A549 (cell line): Measurements from ENCODE around the gene PDE4D. TPM values are rescaled to one million over a fixed set of nuclear protein-coding genes. Genes with fewer than 3 reads are reported as not detected.

Experiments
- ATAC-seq, 2 experiments: fragments of 200-7000 bp in 1 of 2; fragments of >200 bp in 1 of 2; cut with Nextera tagmentation in 1 of 2; cut with Tn5 transposase in 1 of 2; 3 replicates each; pipeline versions ENCODE4 v1.8.0 to v1.9.1; 2018 to 2020; ENCODE audit warnings: mild to moderate bottlenecking in 1 of 2, moderate library complexity in 1 of 2
- CTCF ChIA-PET: fragments of 300-600 bp; sonication (Branson Sonifier 250); formaldehyde crosslinking; extraction: SDS; loops from one replicate; lab custom pipeline; 2021; ENCODE audit warnings: antibody characterized with exemption, inconsistent platforms; lab: Yijun Ruan, JAX
- POLR2A ChIA-PET: fragments of 350-600 bp; formaldehyde crosslinking; extraction: SDS; loops from one replicate; lab custom pipeline; 2021; ENCODE audit warnings: antibody characterized with exemption, inconsistent platforms; lab: Yijun Ruan, JAX
- DNase-seq, 2 experiments: peaks; one replicate each; pipeline versions ENCODE4 v3.0.0 to v3.0.0-alpha.2; 2011 to 2016; ENCODE audit warnings: low read depth in 1 of 2, low spot score in 1 of 2
- FAIRE-seq: peaks from 2 replicates; lab custom pipeline; 2011; peaks lifted over from hg19 to GRCh38; lab: Jason Lieb, UNC
- H3K27ac ChIP-seq, 2 experiments: fragments of >200 bp; sonication (Bioruptor Twin); formaldehyde crosslinking; 3 replicates each; pipeline ENCODE4 v1.5.1; 2016 to 2017
- H3K4me1 ChIP-seq: fragments of >200 bp; sonication (Bioruptor Twin); formaldehyde crosslinking; 3 replicates; pipeline ENCODE4 v1.6.1; 2016
- H3K4me2 ChIP-seq: fragments of >200 bp; sonication (Bioruptor Twin); formaldehyde crosslinking; 3 replicates; pipeline ENCODE4 v1.6.1; 2016
- H3K4me3 ChIP-seq: fragments of >200 bp; sonication (Bioruptor Twin); formaldehyde crosslinking; 3 replicates; pipeline ENCODE4 v1.5.1; 2016
- H3K9me3 ChIP-seq: fragments of >200 bp; sonication (Bioruptor Twin); formaldehyde crosslinking; 3 replicates; pipeline ENCODE4 v1.6.1; 2016
- BHLHE40 ChIP-seq: IDR thresholded peaks from 2 replicates; pipeline ENCODE4 v1.6.1; 2012; ENCODE audit warnings: low read depth, low read length, inconsistent platforms
- CBX2 ChIP-seq: fragments of 200-600 bp; sonication (generic); IDR thresholded peaks from 2 replicates; pipeline ENCODE4 v1.6.1; 2016; ENCODE audit warnings: low read depth, mild to moderate bottlenecking, borderline replicate concordance
- ELK1 ChIP-seq: fragments of 150-350 bp; IDR thresholded peaks from 2 replicates; pipeline ENCODE4 v1.6.1; 2014; ENCODE audit warnings: low read depth, mild to moderate bottlenecking, low read length
- HMGXB4 ChIP-seq: fragments of 250-450 bp; sonication (Bioruptor Pico); IDR thresholded peaks from 2 replicates; pipeline ENCODE4 v1.5.0; 2021; ENCODE audit warnings: mild to moderate bottlenecking, moderate library complexity, borderline replicate concordance
- JUN ChIP-seq, 2 experiments: fragments of >200 bp; sonication (Bioruptor Twin); formaldehyde crosslinking; IDR thresholded peaks; 2 replicates in 1 of 2; 3 replicates in 1 of 2; pipeline ENCODE4 v1.6.1; 2016 to 2017
- KDM1A ChIP-seq: fragments of 200-600 bp; sonication (generic); IDR thresholded peaks from 2 replicates; pipeline ENCODE4 v1.6.1; 2016; ENCODE audit warnings: low read depth, mild to moderate bottlenecking
- MAFK ChIP-seq: fragments of 450-650 bp; IDR thresholded peaks from 2 replicates; pipeline ENCODE4 v1.6.1; 2014; ENCODE audit not compliant: partially characterized antibody
- MYC ChIP-seq: IDR thresholded peaks from 2 replicates; pipeline ENCODE4 v1.6.1; 2012; ENCODE audit warnings: mild to moderate bottlenecking, inconsistent platforms, low read length, improper control_type of control experiment, borderline replicate concordance
- NR3C1 ChIP-seq: fragments of >200 bp; sonication (Bioruptor Twin); formaldehyde crosslinking; IDR thresholded peaks from 3 replicates; pipeline ENCODE4 v1.6.1; 2017
- POLR2A ChIP-seq: IDR thresholded peaks from 2 replicates; pipeline ENCODE4 v1.6.1; 2012; ENCODE audit warnings: mild to moderate bottlenecking, low read length
- RAD21 ChIP-seq, 2 experiments: fragments of >200 bp in 1 of 2; sonication (Bioruptor Twin) in 1 of 2; formaldehyde crosslinking in 1 of 2; IDR thresholded peaks in 1 of 2; conservative IDR thresholded peaks in 1 of 2; 2 replicates in 1 of 2; 3 replicates in 1 of 2; pipeline ENCODE4 v1.6.1; 2012 to 2018; ENCODE audit warnings: inconsistent platforms in 1 of 2
- RCOR1 ChIP-seq: fragments of 150-350 bp; IDR thresholded peaks from 2 replicates; pipeline ENCODE4 v1.6.1; 2014; ENCODE audit warnings: antibody characterized with exemption, low read length, low read depth
- TFCP2L1 ChIP-seq: fragments of 250-450 bp; sonication (Bioruptor Pico); IDR thresholded peaks from 2 replicates; pipeline ENCODE4 v1.5.0; 2021; ENCODE audit warnings: mild to moderate bottlenecking
- TP53 ChIP-seq: fragments of 250-450 bp; sonication (Bioruptor Pico); IDR thresholded peaks from 2 replicates; pipeline ENCODE4 v1.5.0; 2021; ENCODE audit warnings: mild to moderate bottlenecking, moderate library complexity
- WGBS: methylation state at CpG from one replicate; pipeline ENCODE4 v1.1.6; 2017; ENCODE audit errors: missing lambda C conversion rate; 5-methylcytosine and 5-hydroxymethylcytosine counted together
- polyA plus RNA-seq, 4 experiments: library from polyadenylated mRNA; depleted of rRNA in 3 of 4; stranded (reverse); fragments of >200 nt; fragmentation: RNase III in 1 of 4; extraction: RNeasy Plus Mini Kit Qiagen cat#74134 plus additional on column Dnase treatment in 1 of 4; gene quantifications; 2 replicates in 3 of 4; 3 replicates in 1 of 4; pipeline ENCODE4 v1.2.3, GENCODE V29; 2011 to 2017
- TF ChIP-seq, protein P1 (sequence below): fragments of >200 bp; sonication (Bioruptor Twin); formaldehyde crosslinking; IDR thresholded peaks from 2 replicates; pipeline ENCODE4 v1.6.1; 2016
- TF ChIP-seq, protein P2 (sequence below): fragments of 250-450 bp; sonication (Bioruptor Pico); IDR thresholded peaks from 2 replicates; pipeline ENCODE4 v1.5.0; 2020; ENCODE audit warnings: low read depth, mild to moderate bottlenecking, moderate library complexity
- TF ChIP-seq, protein P3 (sequence below): IDR thresholded peaks from 2 replicates; pipeline ENCODE4 v1.6.1; 2012; ENCODE audit warnings: low read depth, borderline replicate concordance

Gene PDE4D
- polyA plus RNA-seq, 2 of the 4 experiments (the other 2 are of a cell fraction) = 74.0 to 213 TPM

- 43% methylated on average over 1 of the region's 1 CpG for WGBS
- ATAC-seq = peak in 1 of 2 experiments; percentile 47; a peak in 2 of 6 replicates
Measured at GRCh38 chr5:59173578-59173977, 719.9 kb downstream of the PDE4D start.

DNA sequence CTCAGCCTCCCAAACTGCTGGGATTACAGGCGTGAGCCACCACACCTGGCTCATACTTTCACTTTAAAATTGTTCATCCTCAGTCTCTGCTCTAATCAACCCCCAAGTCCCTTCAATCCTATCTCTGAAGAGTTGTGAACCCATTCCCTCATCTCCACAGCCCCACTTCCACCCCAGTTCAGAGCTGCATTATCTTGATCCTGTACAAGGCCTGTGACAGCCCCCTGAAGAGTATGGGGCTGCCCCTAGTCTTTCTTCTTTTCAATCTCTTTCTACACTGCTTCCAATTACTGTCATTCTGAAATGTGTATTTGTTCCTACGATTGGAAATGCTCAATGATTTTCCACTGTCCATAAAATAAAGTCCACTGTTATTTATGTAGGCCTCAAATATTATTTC lies 722.4 kb downstream of the PDE4D start:
- H3K4me2 ChIP-seq = no peak overlapping the region
- H3K27ac ChIP-seq = peak overlapping the region; percentile 37 to 82; a peak in 5 of 6 replicates
- no peak for FAIRE-seq
- POLR2A ChIA-PET = no interaction called here
- H3K4me3 ChIP-seq = no peak overlapping the region
- H3K4me1 ChIP-seq = peaks cover 86% of the 10 kb centered on the region
- TF ChIP-seq, protein P1, sequence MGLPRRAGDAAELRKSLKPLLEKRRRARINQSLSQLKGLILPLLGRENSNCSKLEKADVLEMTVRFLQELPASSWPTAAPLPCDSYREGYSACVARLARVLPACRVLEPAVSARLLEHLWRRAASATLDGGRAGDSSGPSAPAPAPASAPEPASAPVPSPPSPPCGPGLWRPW = no peak
- TF ChIP-seq TFCP2L1 (CRISPR knock-in tag) (no peak), RCOR1 (no peak), CBX2 (no peak)
- H3K9me3 ChIP-seq = no peaks in the 10 kb centered on the region
- CTCF ChIA-PET = interaction anchor here (0.7 to 1.0 kb wide), 2 partner anchors 124 to 699 kb away, joined by 4 read pairs; no protein-coding TSS in a partner anchor
- DNase-seq = no peak
- ATAC-seq = no peak
- WGBS = 95% methylated on average over 2 of the region's 2 CpGs

More at GRCh38 chr5:59173578-59173977, 719.9 kb downstream of the PDE4D start:
- H3K9me3 ChIP-seq = no peaks in the 10 kb centered on the region
- peak overlapping the region; percentile 50 for H3K4me2 ChIP-seq
- no peak for TF ChIP-seq BHLHE40
- TF ChIP-seq KDM1A = no peak
- TF ChIP-seq RAD21 (conservative IDR thresholded peaks at IDR 0.05 in 1 of 2, IDR thresholded peaks at IDR 0.05 in 1 of 2) = peak; percentile 9 to 33; a peak in 2 of 5 replicates
- TF ChIP-seq POLR2A = no peak
- peak; percentile 29 for TF ChIP-seq MAFK
- no peak for TF ChIP-seq NR3C1
- TF ChIP-seq ELK1 = no peak
- TF ChIP-seq TP53 = no peak
- TF ChIP-seq MYC = no peak
- TF ChIP-seq HMGXB4 = no peak
- TF ChIP-seq, protein P2, sequence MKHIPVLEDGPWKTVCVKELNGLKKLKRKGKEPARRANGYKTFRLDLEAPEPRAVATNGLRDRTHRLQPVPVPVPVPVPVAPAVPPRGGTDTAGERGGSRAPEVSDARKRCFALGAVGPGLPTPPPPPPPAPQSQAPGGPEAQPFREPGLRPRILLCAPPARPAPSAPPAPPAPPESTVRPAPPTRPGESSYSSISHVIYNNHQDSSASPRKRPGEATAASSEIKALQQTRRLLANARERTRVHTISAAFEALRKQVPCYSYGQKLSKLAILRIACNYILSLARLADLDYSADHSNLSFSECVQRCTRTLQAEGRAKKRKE = no peak
- no peak for TF ChIP-seq JUN (IDR thresholded peaks at IDR 0.05)
- ChIA-PET CTCF (interaction anchor here (1.0 to 4.0 kb wide), 40 partner anchors 8 to 638 kb away, joined by 3 to 32 read pairs (median 6); no protein-coding TSS in a partner anchor), POLR2A (interaction anchor here (0.7 to 2.3 kb wide), 5 partner anchors 46 to 282 kb away, joined by 3 to 8 read pairs (median 3); no protein-coding TSS in a partner anchor)
- H3K4me1 ChIP-seq = peaks cover 84% of the 10 kb centered on the region
- H3K4me3 ChIP-seq = no peak overlapping the region
- FAIRE-seq = no peak
- H3K27ac ChIP-seq = peak overlapping the region; percentile 75 to 77
- DNase-seq = peak in 1 of 2 experiments; percentile 48

DNA sequence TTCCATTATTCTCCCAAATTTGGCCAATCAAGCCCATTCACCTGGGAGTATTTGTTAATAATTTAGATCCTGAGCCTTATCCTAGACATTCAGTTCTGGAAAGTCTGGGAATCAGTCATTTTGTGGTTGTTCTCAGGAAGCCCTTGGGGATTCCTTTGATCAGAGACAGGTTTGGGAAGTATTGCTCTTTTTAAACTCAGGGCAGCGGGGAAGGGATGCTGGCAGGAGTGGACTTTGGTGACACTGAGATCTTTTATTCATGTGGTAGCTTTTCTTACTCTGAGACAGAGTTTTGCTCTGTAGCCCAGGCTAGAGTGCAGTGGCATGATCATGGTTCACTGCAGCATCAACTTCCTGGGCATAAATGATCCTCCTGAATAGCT lies 723.8 kb downstream of the PDE4D start:
- TF ChIP-seq, protein P3, sequence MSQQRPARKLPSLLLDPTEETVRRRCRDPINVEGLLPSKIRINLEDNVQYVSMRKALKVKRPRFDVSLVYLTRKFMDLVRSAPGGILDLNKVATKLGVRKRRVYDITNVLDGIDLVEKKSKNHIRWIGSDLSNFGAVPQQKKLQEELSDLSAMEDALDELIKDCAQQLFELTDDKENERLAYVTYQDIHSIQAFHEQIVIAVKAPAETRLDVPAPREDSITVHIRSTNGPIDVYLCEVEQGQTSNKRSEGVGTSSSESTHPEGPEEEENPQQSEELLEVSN = 0 out of 2 replicates have a peak, but pooled peaks have one; percentile 19
- TF ChIP-seq, protein P2 = no peak
- WGBS = 100% methylated on average over 1 of the region's 1 CpG
- H3K27ac ChIP-seq = peak overlapping the region; percentile 47 to 72
- H3K4me3 ChIP-seq = no peak overlapping the region
- no peaks in the 10 kb centered on the region for H3K9me3 ChIP-seq
- peak overlapping the region; percentile 24; the same call in 2 of the 3 replicates for H3K4me2 ChIP-seq
- no peak for FAIRE-seq
- peaks cover 89% of the 10 kb centered on the region for H3K4me1 ChIP-seq
- no peak for ATAC-seq
- no peak for DNase-seq
- ChIA-PET POLR2A (no interaction called here), CTCF (interaction anchor here (1.0 to 1.3 kb wide), 3 partner anchors 18 to 283 kb away, joined by 3 to 4 read pairs (median 3); no protein-coding TSS in a partner anchor)
